K562 (cell line): ENCODE measurements around the gene ZSCAN32. TPM values are rescaled to one million over a fixed set of nuclear protein-coding genes. Genes with fewer than 3 reads are reported as not detected.

ENCODE experiments used
- ARID3A ChIP-seq: IDR thresholded peaks from 2 replicates; pipeline ENCODE4 v1.6.1; 2012; ENCODE audit warnings: low read depth, low read length, improper control_type of control experiment, borderline replicate concordance
- ARID4B ChIP-seq: sonication (generic); formaldehyde crosslinking; IDR thresholded peaks from 2 replicates; pipeline ENCODE4 v1.8.0; 2022; ENCODE audit warnings: mild to moderate bottlenecking, missing genetic modification reagents
- CEBPG ChIP-seq, 3 experiments: fragments of 200-800 bp in 1 of 3; sonication (Bioruptor generic) in 1 of 3; sonication (generic) in 1 of 3; formaldehyde crosslinking in 1 of 3; IDR thresholded peaks in 2 of 3; conservative IDR thresholded peaks in 1 of 3; 2 replicates each; pipeline versions ENCODE4 v1.6.1 to v1.8.0; 2016 to 2022; ENCODE audit warnings: missing compliant biosample characterization in 2 of 3, missing genetic modification characterization in 2 of 3, mild to moderate bottlenecking in 1 of 3, missing genetic modification reagents in 1 of 3
- JUNB ChIP-seq: fragments of 450-650 bp; formaldehyde crosslinking; conservative IDR thresholded peaks from 2 replicates; pipeline ENCODE4 v1.4.0; 2020; ENCODE audit warnings: mild to moderate bottlenecking
- JUND ChIP-seq, 2 experiments: IDR thresholded peaks; 2 replicates in 1 of 2; 3 replicates in 1 of 2; pipeline ENCODE4 v1.6.1; 2011; ENCODE audit warnings: borderline replicate concordance in 2 of 2, low read depth in 2 of 2, low read length in 2 of 2, improper control_type of control experiment in 1 of 2, missing biosample characterization in 1 of 2, missing genetic modification characterization in 1 of 2, missing genetic modification reagents in 1 of 2
- KLF13 ChIP-seq: fragments of 450-650 bp; IDR thresholded peaks from 2 replicates; pipeline ENCODE4 v1.6.1; 2016; ENCODE audit warnings: missing genetic modification characterization, low read depth, mild to moderate bottlenecking, missing compliant biosample characterization, moderate library complexity, borderline replicate concordance
- NBN ChIP-seq: fragments of 450-650 bp; IDR thresholded peaks from 2 replicates; pipeline ENCODE4 v1.6.1; 2016; ENCODE audit warnings: low read depth, mild to moderate bottlenecking
- NFIC ChIP-seq: fragments of 450-650 bp; IDR thresholded peaks from 2 replicates; pipeline ENCODE4 v1.6.1; 2017; ENCODE audit warnings: mild to moderate bottlenecking, inconsistent platforms
- POLR3G ChIP-seq: IDR thresholded peaks from 2 replicates; pipeline ENCODE4 v1.6.1; 2011; ENCODE audit not compliant: insufficient read length, insufficient replicate concordance; ENCODE audit errors: extremely low read depth
- PREB ChIP-seq: sonication (generic); formaldehyde crosslinking; IDR thresholded peaks from 2 replicates; pipeline ENCODE4 v1.8.1; 2023; ENCODE audit warnings: mild to moderate bottlenecking, missing genetic modification reagents
- RBFOX2 ChIP-seq: fragments of 200-400 bp; formaldehyde crosslinking; IDR thresholded peaks from 2 replicates; pipeline ENCODE4 v1.6.1; 2017; ENCODE audit warnings: low read depth, mild to moderate bottlenecking, low read length, moderate library complexity
- SOX6 ChIP-seq: fragments of 450-650 bp; IDR thresholded peaks from 2 replicates; pipeline ENCODE4 v1.6.1; 2014; ENCODE audit warnings: mild to moderate bottlenecking
- ZBTB33 ChIP-seq: sonication (generic); formaldehyde crosslinking; IDR thresholded peaks from 2 replicates; pipeline ENCODE4 v1.8.1; 2023; ENCODE audit warnings: mild to moderate bottlenecking, missing genetic modification reagents
- ZSCAN32 ChIP-seq: fragments of 450-650 bp; formaldehyde crosslinking; IDR thresholded peaks from 2 replicates; pipeline ENCODE4 v1.4.0; 2020; ENCODE audit warnings: mild to moderate bottlenecking, moderate library complexity
- polyA plus RNA-seq, 8 experiments: library from polyadenylated mRNA; depleted of rRNA in 4 of 8; stranded (reverse) in 5 of 8; unstranded in 3 of 8; fragments of >200 nt; fragmentation: Nextera tagmentation in 2 of 8; fragmentation: Illumina TruSeq in 1 of 8; extraction: Ambion mirVana in 2 of 8; extraction: Trizol in 1 of 8; gene quantifications; 2 replicates each; pipeline versions ENCODE4 v1.2.1 to v1.2.3, GENCODE V29; 2011 to 2014; ENCODE audit warnings: inconsistent platforms in 1 of 8, missing spikeins in 1 of 8
- total RNA-seq, 7 experiments: library from RNA; depleted of rRNA in 6 of 7; stranded (reverse); fragments of >200 nt in 6 of 7; fragmentation: Illumina TruSeq in 2 of 7; extraction: Trizol in 2 of 7; gene quantifications; 2 replicates each; pipeline versions ENCODE4 v1.2.1 to v1.2.3, GENCODE V29; 2011 to 2021; ENCODE audit warnings: low replicate concordance in 1 of 7

Gene ZSCAN32
- total and polyA plus RNA-seq, 9 of the 15 experiments (the other 6 are each of a cell fraction or from before 2014, with no cell fraction given) = 16.0 to 29.4 (median 19.2) TPM

GRCh38 chr16:3400779-3401688 lies at the start of gene ZSCAN32, which contains the start of gene ZNF174 (continued):
- no peak; the same call in 1 of the 2 replicates for TF ChIP-seq SOX6
- peak; percentile 93 for TF ChIP-seq RBFOX2
- TF ChIP-seq JUND (IDR thresholded peaks at IDR 0.05; ENCODE audit: borderline replicate concordance, low read depth, low read length) = peak; percentile 70
- no peak for TF ChIP-seq JUND (tag; IDR thresholded peaks at IDR 0.05; ENCODE audit: borderline replicate concordance, low read depth, low read length)
- TF ChIP-seq POLR3G = no peak
- no peak for TF ChIP-seq ZSCAN32 (CRISPR knock-in tag)
- 0 out of 2 replicates have a peak, but pooled peaks have one; percentile 21 for TF ChIP-seq NBN
- TF ChIP-seq CEBPG (CRISPR knock-in tag; IDR thresholded peaks at IDR 0.05) = peak; percentile 44; the same call in 1 of the 2 replicates
- TF ChIP-seq CEBPG (tag; conservative IDR thresholded peaks at IDR 0.05 in 1 of 2, IDR thresholded peaks at IDR 0.05 in 1 of 2) = no peak
- TF ChIP-seq ARID3A = no peak
- TF ChIP-seq JUNB (CRISPR knock-in tag) = no peak
- TF ChIP-seq KLF13 (tag) = peak; percentile 91
- no peak for TF ChIP-seq NFIC
- peak; percentile 77 for TF ChIP-seq ARID4B (CRISPR knock-in tag)
- TF ChIP-seq ZBTB33 = 0 out of 2 replicates have a peak, but pooled peaks have one; percentile 24
- no peak for TF ChIP-seq PREB (CRISPR knock-in tag)
